ENCODE measurements around the gene RPS24. TPM values are rescaled to one million over a fixed set of nuclear protein-coding genes. Genes with fewer than 3 reads are reported as not detected.

RPS24 gene
- total RNA-seq, 4 donors from 2014 or later: 2,147 to 2,545 (median 2,404) TPM

DNA sequence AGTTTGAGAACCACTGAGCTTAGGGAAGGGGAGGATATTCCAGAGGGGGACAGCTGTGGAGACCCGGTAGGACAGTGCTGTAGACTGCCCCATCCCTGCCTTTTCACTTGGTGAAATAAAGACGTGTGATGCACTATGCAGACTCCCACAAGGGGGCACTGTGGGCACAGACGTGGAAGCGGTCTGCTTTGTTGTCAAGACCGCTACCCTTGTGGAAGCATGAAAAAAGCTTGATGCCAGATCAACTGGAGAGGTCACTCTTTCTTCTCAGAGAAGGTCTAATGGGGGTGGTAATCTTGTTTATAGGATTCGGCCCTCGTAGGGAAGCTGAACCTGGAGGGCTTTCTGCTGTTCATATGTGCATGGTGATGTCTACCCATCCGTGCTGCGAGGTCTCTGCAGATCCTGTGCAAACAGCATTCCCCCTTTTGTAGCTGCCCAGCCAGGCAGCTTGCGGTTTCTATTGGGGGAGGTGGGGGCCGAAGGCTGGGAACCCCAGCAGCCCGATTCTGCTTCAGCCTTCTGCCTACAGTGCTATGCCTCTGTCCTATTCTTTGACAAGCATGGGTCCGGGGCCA lies 13.7 kb downstream of the RPS24 start:
- intact Hi-C loops (cut with DNase I; ENCODE audit: low total_unique reads) (loop anchor here (5.0 kb wide), 3 partner anchors 165 to 1150 kb away; no protein-coding TSS in a partner anchor), in situ Hi-C loops (cut with MboI; ENCODE audit: low sequenced_read_pairs in 4 of 4) (loop anchor here (10.0 to 25.0 kb wide), 4 partner anchors 265 to 1147 kb away; no protein-coding TSS in a partner anchor)
- Histone ChIP-seq H3K9me3 (no peaks in the 10 kb centered on the region), H3K4me3 (no peak overlapping the region), H3K27ac (no peak overlapping the region), H3K4me1 (peaks cover 6 to 10% of the 10 kb centered on the region in 2 donors), H3K27me3 (no peaks in the 10 kb centered on the region), H3K36me3 (peaks cover 0 to 6% of the 10 kb centered on the region in 2 donors)
- TF ChIP-seq, protein P1, sequence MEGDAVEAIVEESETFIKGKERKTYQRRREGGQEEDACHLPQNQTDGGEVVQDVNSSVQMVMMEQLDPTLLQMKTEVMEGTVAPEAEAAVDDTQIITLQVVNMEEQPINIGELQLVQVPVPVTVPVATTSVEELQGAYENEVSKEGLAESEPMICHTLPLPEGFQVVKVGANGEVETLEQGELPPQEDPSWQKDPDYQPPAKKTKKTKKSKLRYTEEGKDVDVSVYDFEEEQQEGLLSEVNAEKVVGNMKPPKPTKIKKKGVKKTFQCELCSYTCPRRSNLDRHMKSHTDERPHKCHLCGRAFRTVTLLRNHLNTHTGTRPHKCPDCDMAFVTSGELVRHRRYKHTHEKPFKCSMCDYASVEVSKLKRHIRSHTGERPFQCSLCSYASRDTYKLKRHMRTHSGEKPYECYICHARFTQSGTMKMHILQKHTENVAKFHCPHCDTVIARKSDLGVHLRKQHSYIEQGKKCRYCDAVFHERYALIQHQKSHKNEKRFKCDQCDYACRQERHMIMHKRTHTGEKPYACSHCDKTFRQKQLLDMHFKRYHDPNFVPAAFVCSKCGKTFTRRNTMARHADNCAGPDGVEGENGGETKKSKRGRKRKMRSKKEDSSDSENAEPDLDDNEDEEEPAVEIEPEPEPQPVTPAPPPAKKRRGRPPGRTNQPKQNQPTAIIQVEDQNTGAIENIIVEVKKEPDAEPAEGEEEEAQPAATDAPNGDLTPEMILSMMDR (IDR thresholded peaks at IDR 0.05 in 4 of 5, conservative IDR thresholded peaks at IDR 0.05 in 1 of 5): peak; percentile 78 to 89 (median 82)
- TF ChIP-seq POLR2A (IDR thresholded peaks at IDR 0.05): no peak
- peak; percentile 87 to 91 for ATAC-seq
- peak; percentile 57 to 72 for DNase-seq

DNA sequence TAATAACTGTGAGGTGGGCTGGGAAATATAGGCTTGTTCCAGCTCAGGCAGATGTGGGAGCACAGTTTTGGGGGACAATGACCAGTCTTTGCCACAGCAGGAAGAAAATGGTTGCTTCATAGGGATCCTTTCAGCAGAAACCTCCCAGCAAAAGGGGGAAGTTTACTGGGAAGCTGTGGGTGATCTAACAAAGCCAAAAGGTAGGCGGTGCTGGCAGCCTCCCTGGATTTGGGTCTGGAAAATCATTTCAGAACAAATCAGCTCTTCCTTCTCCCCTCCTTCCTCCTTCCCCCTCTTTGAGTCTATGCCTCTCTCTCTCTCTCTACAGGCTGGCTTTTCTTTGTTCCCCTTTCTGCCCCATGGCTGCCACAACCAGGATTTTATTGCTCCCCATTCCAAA lies 16.2 kb downstream of the RPS24 start:
- ATAC-seq (no peak), DNase-seq (no peak)
- in situ Hi-C loops (cut with MboI; ENCODE audit: low sequenced_read_pairs in 4 of 4) (loop anchor here (10.0 to 25.0 kb wide), 7 partner anchors 262 to 1145 kb away; no protein-coding TSS in a partner anchor), intact Hi-C loops (cut with DNase I; ENCODE audit: low total_unique reads) (loop anchor here (5.0 kb wide), 3 partner anchors 162 to 1147 kb away; no protein-coding TSS in a partner anchor)
- Histone ChIP-seq H3K4me1 (no peaks in the 10 kb centered on the region), H3K4me3 (no peak overlapping the region), H3K9me3 (no peaks in the 10 kb centered on the region), H3K27ac (no peak overlapping the region), H3K36me3 (no peaks in the 10 kb centered on the region), H3K27me3 (no peaks in the 10 kb centered on the region)
- TF ChIP-seq, protein P1 (IDR thresholded peaks at IDR 0.05 in 4 of 5, conservative IDR thresholded peaks at IDR 0.05 in 1 of 5): no peak
- no peak for TF ChIP-seq POLR2A (IDR thresholded peaks at IDR 0.05)

DNA sequence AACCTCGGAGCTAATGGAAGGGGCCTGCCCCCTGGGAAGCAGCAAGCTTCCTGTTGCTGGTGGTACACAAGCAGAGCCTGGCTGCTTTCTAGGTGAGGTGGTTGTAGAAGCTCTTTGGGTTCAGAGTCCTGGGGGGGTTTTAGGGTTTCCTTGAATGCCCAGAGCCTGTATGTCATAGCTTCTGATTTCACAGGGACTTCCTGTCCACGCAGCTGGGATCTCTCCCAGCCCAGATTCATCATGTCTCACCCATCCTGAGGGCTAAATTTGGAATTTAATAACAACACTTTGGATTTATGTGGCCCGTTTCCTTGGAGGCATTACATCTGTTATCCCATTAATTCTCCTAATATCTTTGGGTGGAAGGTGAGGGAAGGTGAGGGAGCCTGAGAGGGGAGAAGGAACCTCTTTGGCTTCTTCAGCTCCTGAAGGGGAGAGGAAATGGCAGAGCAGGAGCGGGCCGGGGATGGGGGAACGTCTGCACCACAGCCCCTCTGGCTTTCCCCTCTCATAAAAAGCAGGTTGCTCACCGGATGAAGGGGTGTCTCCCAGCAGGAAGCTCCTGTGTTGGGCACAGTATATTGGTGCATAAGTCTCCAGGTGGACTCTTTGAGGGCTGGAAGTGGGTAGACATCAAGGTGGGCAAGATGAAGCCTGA lies 19.7 kb downstream of the RPS24 start:
- no peak overlapping the region for H3K27ac ChIP-seq
- no peaks in the 10 kb centered on the region for H3K4me1 ChIP-seq
- intact Hi-C loops (cut with DNase I; ENCODE audit: low total_unique reads): no loop called here
- no peaks in the 10 kb centered on the region for H3K36me3 ChIP-seq
- in situ Hi-C loops (cut with MboI; ENCODE audit: low sequenced_read_pairs in 4 of 4): loop anchor here (10.0 to 25.0 kb wide), 5 partner anchors 259 to 1141 kb away; no protein-coding TSS in a partner anchor
- no peaks in the 10 kb centered on the region for H3K27me3 ChIP-seq
- no peak for TF ChIP-seq POLR2A (IDR thresholded peaks at IDR 0.05)
- TF ChIP-seq, protein P1 (IDR thresholded peaks at IDR 0.05 in 4 of 5, conservative IDR thresholded peaks at IDR 0.05 in 1 of 5): no peak
- no peak overlapping the region for H3K4me3 ChIP-seq
- ATAC-seq (no peak), DNase-seq (no peak)
- H3K9me3 ChIP-seq: no peaks in the 10 kb centered on the region

DNA sequence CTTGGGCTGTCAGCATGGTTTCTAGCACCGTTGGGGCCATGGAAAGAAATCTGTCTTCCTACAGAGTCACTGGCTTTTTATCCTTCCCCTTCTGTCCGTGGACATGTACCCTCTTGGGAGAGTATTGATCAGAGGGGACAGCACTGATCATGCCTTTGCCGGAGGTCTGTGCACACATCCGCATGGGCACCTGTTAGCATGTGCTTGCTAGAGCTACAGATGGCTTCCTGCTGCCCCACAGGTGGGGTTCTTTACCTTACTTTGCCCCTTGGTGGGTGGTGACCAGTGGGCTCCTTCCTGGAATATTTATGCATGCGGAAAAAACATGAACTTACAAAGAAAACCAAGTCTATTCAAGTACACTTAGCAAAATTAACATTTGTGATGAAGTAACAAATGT lies 24.9 kb downstream of the RPS24 start:
- no peaks in the 10 kb centered on the region for H3K9me3 ChIP-seq
- DNase-seq (no peak), ATAC-seq (no peak)
- intact Hi-C loops (cut with DNase I; ENCODE audit: low total_unique reads) (no loop called here), in situ Hi-C loops (cut with MboI; ENCODE audit: low sequenced_read_pairs in 4 of 4) (loop anchor here (10.0 to 25.0 kb wide), 5 partner anchors 254 to 1136 kb away; no protein-coding TSS in a partner anchor)
- H3K36me3 ChIP-seq: no peaks in the 10 kb centered on the region
- no peak overlapping the region for H3K4me3 ChIP-seq
- H3K27ac ChIP-seq: no peak overlapping the region
- TF ChIP-seq, protein P1 (IDR thresholded peaks at IDR 0.05 in 4 of 5, conservative IDR thresholded peaks at IDR 0.05 in 1 of 5): no peak
- TF ChIP-seq POLR2A (IDR thresholded peaks at IDR 0.05): no peak
- no peaks in the 10 kb centered on the region for H3K4me1 ChIP-seq
- no peaks in the 10 kb centered on the region for H3K27me3 ChIP-seq

Measured in gastrocnemius medialis (tissue), 4 donors.